Measurements from ENCODE around the gene SEC14L5. TPM values are rescaled to one million over a fixed set of nuclear protein-coding genes. Genes with fewer than 3 reads are reported as not detected.

Gene SEC14L5
- total RNA-seq, 1 experiment from 2014 or later, result 0.27 TPM

DNA sequence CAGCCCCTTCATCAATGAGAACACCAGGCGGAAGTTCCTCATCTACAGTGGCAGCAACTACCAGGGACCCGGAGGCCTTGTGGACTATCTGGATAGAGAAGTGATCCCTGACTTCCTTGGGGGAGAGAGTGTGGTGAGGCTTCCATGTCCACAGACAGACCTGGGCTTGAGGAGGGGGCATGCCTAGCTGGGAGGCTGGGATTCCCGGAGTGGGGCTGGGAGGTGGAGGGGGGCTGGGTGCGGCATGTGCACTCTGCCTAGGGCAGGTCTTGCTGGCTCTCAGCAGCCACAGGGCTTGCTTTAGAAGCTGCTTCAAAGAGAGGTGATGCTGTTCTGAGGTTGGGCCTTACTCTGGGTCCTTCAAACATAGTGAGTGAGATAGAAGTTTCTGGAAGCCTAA is 47.8 kb downstream of the SEC14L5 start:
- ChIA-PET CTCF (no interaction called here), POLR2A (no interaction called here), RAD21 (ENCODE audit: low non-redundant PET in 1 of 2, low total read pairs in 2 of 2, uncharacterized antibody in 2 of 2, unreplicated experiment in 2 of 2) (no interaction called here)
- H4K20me1 ChIP-seq (ENCODE audit: insufficient read depth), result no peaks in the 10 kb centered on the region
- intact Hi-C loops (cut with micrococcal nuclease), result no loop called here
- no peaks in the 10 kb centered on the region for H3K79me2 ChIP-seq (ENCODE audit: insufficient read depth, low read length)
- no peaks in the 10 kb centered on the region for H3K9me2 ChIP-seq (ENCODE audit: insufficient read depth)
- DNase-seq (ENCODE audit: low read depth, low spot score) (no peak), ATAC-seq (no peak)
- no peak overlapping the region for H2AFZ ChIP-seq (ENCODE audit: low read depth, low read length, poor library complexity, severe bottlenecking)
- H3K36me3 ChIP-seq (ENCODE audit: control insufficient read depth in 1 of 2, insufficient read depth in 2 of 2, low read length in 2 of 2), result no peaks in the 10 kb centered on the region
- no peak overlapping the region for H3K4me3 ChIP-seq (replicated peaks in 1 of 2; ENCODE audit: low read depth in 1 of 2, low read length in 2 of 2)
- H3K27ac ChIP-seq (ENCODE audit: low read depth, low read length), result no peak overlapping the region
- BruUV-seq (replicated peaks), result no TSS peak
- no peak overlapping the region for H3K9ac ChIP-seq (ENCODE audit: low read length)
- TF ChIP-seq, protein P1, sequence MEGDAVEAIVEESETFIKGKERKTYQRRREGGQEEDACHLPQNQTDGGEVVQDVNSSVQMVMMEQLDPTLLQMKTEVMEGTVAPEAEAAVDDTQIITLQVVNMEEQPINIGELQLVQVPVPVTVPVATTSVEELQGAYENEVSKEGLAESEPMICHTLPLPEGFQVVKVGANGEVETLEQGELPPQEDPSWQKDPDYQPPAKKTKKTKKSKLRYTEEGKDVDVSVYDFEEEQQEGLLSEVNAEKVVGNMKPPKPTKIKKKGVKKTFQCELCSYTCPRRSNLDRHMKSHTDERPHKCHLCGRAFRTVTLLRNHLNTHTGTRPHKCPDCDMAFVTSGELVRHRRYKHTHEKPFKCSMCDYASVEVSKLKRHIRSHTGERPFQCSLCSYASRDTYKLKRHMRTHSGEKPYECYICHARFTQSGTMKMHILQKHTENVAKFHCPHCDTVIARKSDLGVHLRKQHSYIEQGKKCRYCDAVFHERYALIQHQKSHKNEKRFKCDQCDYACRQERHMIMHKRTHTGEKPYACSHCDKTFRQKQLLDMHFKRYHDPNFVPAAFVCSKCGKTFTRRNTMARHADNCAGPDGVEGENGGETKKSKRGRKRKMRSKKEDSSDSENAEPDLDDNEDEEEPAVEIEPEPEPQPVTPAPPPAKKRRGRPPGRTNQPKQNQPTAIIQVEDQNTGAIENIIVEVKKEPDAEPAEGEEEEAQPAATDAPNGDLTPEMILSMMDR (IDR thresholded peaks at IDR 0.05 in 2 of 3, conservative IDR thresholded peaks at IDR 0.05 in 1 of 3; ENCODE audit: borderline replicate concordance in 1 of 3, insufficient read depth in 1 of 3, low read depth in 2 of 3, low read length in 2 of 3), result no peak
- TF ChIP-seq FOSL1 (IDR thresholded peaks at IDR 0.05; ENCODE audit: low read depth) (no peak), TCF7L2 (IDR thresholded peaks at IDR 0.05; ENCODE audit: borderline replicate concordance, extremely low read depth, insufficient read depth, insufficient read length) (no peak), EGR1 (IDR thresholded peaks at IDR 0.05; ENCODE audit: low read depth) (no peak), CBX3 (IDR thresholded peaks at IDR 0.05; ENCODE audit: low read depth) (no peak), JUND (IDR thresholded peaks at IDR 0.05) (no peak)
- TF ChIP-seq, protein P2, sequence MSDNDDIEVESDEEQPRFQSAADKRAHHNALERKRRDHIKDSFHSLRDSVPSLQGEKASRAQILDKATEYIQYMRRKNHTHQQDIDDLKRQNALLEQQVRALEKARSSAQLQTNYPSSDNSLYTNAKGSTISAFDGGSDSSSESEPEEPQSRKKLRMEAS (IDR thresholded peaks at IDR 0.05), result no peak
- TF ChIP-seq, protein P3, sequence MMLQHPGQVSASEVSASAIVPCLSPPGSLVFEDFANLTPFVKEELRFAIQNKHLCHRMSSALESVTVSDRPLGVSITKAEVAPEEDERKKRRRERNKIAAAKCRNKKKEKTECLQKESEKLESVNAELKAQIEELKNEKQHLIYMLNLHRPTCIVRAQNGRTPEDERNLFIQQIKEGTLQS (IDR thresholded peaks at IDR 0.05), result no peak
- H3K4me2 ChIP-seq (ENCODE audit: low read length), result no peak overlapping the region
- no peaks in the 10 kb centered on the region; the same call in 1 of the 2 replicates for H3K27me3 ChIP-seq (ENCODE audit: insufficient read depth, low read length)
- H3K4me1 ChIP-seq (ENCODE audit: control insufficient read depth in 1 of 2, insufficient read depth in 2 of 2, low read length in 2 of 2), result no peaks in the 10 kb centered on the region
- H3K9me3 ChIP-seq (ENCODE audit: control insufficient read depth in 1 of 2, insufficient read depth in 1 of 2, low read depth in 1 of 2, low read length in 2 of 2), result no peaks in the 10 kb centered on the region
